Epithelial cell of esophagus (primary cell): ENCODE measurements around the gene CRIM1.
A peak's percentile ranks its signal among the peaks of the same experiment; 100 is the strongest.

Experiments used
- DNase-seq: peaks from one replicate; pipeline ENCODE4 v3.0.0; 2010; ENCODE audit warnings: low read depth
- H3K4me3 ChIP-seq: 2 replicates; pipeline ENCODE4 v1.5.1; 2011; ENCODE audit warnings: mild to moderate bottlenecking, low read length, control low read depth
- TF ChIP-seq, protein P1 (sequence below): IDR thresholded peaks from 2 replicates; pipeline ENCODE4 v1.5.1; 2011; ENCODE audit warnings: low read depth, mild to moderate bottlenecking, low read length, control low read depth, inconsistent platforms; ENCODE audit not compliant: insufficient read depth; ENCODE audit errors: missing control alignments

CRIM1 gene

DNA sequence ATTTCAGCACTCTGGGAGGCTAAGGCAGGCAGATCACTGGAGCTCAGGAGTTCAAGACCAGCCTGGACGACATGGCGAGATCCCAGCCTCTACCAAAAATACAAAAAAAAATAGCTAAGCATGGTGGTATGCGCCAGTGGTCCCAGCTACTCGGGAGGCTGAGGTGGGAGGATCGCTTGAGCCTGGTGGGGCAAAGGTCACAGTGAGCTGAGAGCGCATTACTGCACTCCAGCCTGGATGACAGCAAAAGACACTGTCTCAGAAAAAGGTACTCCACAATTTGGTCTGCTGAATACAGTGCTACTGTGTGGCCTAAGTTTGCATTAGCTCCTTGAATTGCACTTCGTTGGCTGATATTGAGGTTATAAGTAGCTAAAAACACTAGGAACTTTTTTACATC lies 144.5 kb downstream of the CRIM1 start:
- TF ChIP-seq, protein P1, sequence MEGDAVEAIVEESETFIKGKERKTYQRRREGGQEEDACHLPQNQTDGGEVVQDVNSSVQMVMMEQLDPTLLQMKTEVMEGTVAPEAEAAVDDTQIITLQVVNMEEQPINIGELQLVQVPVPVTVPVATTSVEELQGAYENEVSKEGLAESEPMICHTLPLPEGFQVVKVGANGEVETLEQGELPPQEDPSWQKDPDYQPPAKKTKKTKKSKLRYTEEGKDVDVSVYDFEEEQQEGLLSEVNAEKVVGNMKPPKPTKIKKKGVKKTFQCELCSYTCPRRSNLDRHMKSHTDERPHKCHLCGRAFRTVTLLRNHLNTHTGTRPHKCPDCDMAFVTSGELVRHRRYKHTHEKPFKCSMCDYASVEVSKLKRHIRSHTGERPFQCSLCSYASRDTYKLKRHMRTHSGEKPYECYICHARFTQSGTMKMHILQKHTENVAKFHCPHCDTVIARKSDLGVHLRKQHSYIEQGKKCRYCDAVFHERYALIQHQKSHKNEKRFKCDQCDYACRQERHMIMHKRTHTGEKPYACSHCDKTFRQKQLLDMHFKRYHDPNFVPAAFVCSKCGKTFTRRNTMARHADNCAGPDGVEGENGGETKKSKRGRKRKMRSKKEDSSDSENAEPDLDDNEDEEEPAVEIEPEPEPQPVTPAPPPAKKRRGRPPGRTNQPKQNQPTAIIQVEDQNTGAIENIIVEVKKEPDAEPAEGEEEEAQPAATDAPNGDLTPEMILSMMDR: no peak
- DNase-seq: no peak
- H3K4me3 ChIP-seq: no peak overlapping the region

DNA sequence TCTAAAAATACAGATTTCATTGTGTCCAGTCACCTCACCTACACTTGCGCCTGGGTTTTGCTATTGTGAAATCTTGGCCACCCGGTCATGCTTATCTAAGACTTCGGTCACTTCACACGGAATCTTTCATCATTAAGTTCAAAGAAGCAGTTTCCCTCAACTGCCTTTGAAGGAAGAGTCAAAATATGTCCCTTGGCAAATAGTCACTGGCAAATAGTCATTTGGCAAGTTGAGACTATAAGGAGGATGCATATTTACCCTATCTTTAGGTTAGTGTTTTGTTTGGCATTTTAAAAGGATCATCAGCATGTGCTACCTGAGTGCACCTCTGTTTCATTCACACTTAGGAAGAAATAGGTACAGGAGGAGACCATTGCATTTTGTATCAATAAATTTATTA lies 146.5 kb downstream of the CRIM1 start:
- TF ChIP-seq, protein P1: no peak
- no peak overlapping the region for H3K4me3 ChIP-seq
- DNase-seq: no peak

- DNase-seq: peak; percentile 65
- TF ChIP-seq, protein P1: peak; percentile 93
- no peak overlapping the region for H3K4me3 ChIP-seq
These were observed 151.8 kb downstream of the CRIM1 start for GRCh38 chr2:36507408-36507812.

DNA sequence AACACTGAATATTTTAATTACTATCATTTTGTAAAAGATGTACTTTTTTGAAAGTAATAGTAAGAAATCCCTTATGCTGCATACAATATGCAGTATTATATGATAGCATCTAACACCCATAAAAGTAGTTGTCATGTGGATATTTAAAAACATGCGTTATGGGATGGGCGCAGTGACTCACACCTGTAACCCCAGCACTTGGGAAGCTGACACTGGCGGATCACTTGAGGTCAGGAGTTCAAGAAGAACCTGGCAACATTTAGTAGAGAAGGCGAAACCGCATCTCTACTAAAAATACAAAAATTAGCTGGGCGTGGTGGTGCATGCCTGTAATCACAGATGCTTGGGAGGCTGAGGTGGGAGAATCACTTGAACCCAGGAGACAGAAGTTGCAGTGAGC lies 153.5 kb downstream of the CRIM1 start:
- no peak overlapping the region for H3K4me3 ChIP-seq
- TF ChIP-seq, protein P1: no peak
- no peak for DNase-seq

- DNase-seq: no peak
- H3K4me3 ChIP-seq: no peak overlapping the region
- TF ChIP-seq, protein P1: no peak
These were observed 156.5 kb downstream of the CRIM1 start for GRCh38 chr2:36511858-36512603.

DNA sequence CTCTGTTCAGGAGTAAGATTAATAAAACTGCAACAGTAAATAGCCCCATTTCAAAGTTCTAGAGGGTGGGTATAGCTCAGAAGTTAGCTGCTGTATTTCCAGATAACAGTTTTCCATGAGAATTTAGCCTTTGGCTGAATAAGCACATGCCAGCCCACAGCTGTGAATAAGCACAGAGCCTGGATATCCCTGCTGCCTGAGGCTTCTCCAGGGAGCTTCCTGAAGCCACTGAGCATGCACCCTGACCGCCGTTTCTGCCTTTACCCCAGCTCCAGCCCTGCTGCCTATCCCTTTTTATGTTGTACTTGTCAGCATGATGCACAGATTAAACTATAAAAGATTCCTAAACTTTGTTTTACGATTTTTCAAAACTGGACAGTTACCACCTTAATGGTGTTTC lies 157.1 kb downstream of the CRIM1 start:
- no peak for DNase-seq
- TF ChIP-seq, protein P1: no peak
- H3K4me3 ChIP-seq: no peak overlapping the region

DNA sequence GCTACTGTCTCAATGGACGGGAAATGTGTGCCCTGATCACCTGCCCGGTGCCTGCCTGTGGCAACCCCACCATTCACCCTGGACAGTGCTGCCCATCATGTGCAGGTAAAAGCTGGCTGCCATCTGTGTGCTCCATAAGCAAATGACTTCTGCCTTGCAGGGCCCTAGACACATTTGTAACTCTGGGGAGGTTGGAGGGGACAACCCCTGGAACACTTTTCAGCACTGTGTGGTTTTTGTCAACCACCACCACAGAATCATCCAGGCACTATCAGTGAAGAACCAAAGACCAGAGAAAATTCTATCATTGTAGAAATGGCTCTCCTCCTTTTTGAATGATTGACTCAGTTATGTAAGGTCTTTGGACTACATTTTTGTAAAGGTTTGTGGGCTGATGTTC lies 158.1 kb downstream of the CRIM1 start:
- no peak for DNase-seq
- TF ChIP-seq, protein P1: no peak
- no peak overlapping the region for H3K4me3 ChIP-seq
